Panc1 (cell line): ENCODE results near the gene FRMD8. TPM values are rescaled to one million over a fixed set of nuclear protein-coding genes. Genes with fewer than 3 reads are reported as not detected.

Experiments used
- ATAC-seq: fragments of 200-7000 bp; cut with Tn5 transposase; 2 replicates; pipeline ENCODE4 v1.9.1; 2020; ENCODE audit warnings: mild to moderate bottlenecking, moderate library complexity
- BruUV-seq: library from RNA; stranded (reverse); fragments of 400-500 nt; replicated peaks from 2 replicates; lab custom pipeline; 2021; lab: Mats Ljungman, UMichigan
- CTCF ChIA-PET: fragments of 300-600 bp; sonication (Branson Sonifier 250); formaldehyde crosslinking; loops from one replicate; lab custom pipeline; 2022; ENCODE audit warnings: antibody characterized with exemption; lab: Charles Lee
- POLR2A ChIA-PET: fragments of 300-600 bp; sonication (Branson Sonifier 250); formaldehyde crosslinking; loops from one replicate; lab custom pipeline; 2022; ENCODE audit warnings: antibody characterized with exemption; lab: Charles Lee
- DNase-seq: peaks from one replicate; pipeline ENCODE4 v3.0.0-alpha.2; 2010; ENCODE audit warnings: low read depth, low spot score
- H3K27ac ChIP-seq: 2 replicates; pipeline ENCODE4 v1.5.1; 2011; ENCODE audit warnings: mild to moderate bottlenecking, low read length, inconsistent platforms
- H3K27me3 ChIP-seq: fragments of 200-500 bp; sonication (Bioruptor generic); 2 replicates; pipeline ENCODE4 v1.6.0; 2014; ENCODE audit warnings: low read length, inconsistent platforms; ENCODE audit not compliant: control insufficient read depth, insufficient read depth
- H3K36me3 ChIP-seq: fragments of 200-500 bp; sonication (Bioruptor generic); 2 replicates; pipeline ENCODE4 v1.5.1; 2014; ENCODE audit warnings: inconsistent platforms, mild to moderate bottlenecking, low read length, moderate library complexity; ENCODE audit not compliant: control insufficient read depth, insufficient read depth
- H3K4me1 ChIP-seq: 2 replicates; pipeline ENCODE4 v1.5.1; 2011; ENCODE audit warnings: inconsistent platforms, mild to moderate bottlenecking, low read length, moderate library complexity; ENCODE audit not compliant: control insufficient read depth, insufficient read depth
- H3K4me3 ChIP-seq, 2 experiments: 2 replicates each; pipeline ENCODE4 v1.5.1; 2011 to 2012; ENCODE audit warnings: low read depth in 2 of 2, low read length in 2 of 2, mild to moderate bottlenecking in 2 of 2, inconsistent platforms in 1 of 2, moderate library complexity in 1 of 2
- H3K9me3 ChIP-seq: fragments of 200-500 bp; sonication (Bioruptor generic); 2 replicates; pipeline ENCODE4 v1.5.1; 2014; ENCODE audit warnings: low read depth, mild to moderate bottlenecking, inconsistent platforms, low read length, moderate library complexity; ENCODE audit not compliant: control insufficient read depth, insufficient read depth
- CTCF ChIP-seq: fragments of 450-650 bp; IDR thresholded peaks from 2 replicates; pipeline ENCODE4 v1.5.1; 2017; ENCODE audit warnings: mild to moderate bottlenecking
- POLR2AphosphoS5 ChIP-seq: IDR thresholded peaks from 2 replicates; pipeline ENCODE4 v1.6.1; 2012; ENCODE audit warnings: mild to moderate bottlenecking, low read depth, low read length, moderate library complexity
- SIN3A ChIP-seq: IDR thresholded peaks from 2 replicates; pipeline ENCODE4 v1.6.1; 2012; ENCODE audit warnings: low read depth, mild to moderate bottlenecking, low read length, moderate library complexity, borderline replicate concordance; ENCODE audit not compliant: insufficient read depth
- TCF7L2 ChIP-seq: IDR thresholded peaks from 2 replicates; pipeline ENCODE4 v1.6.1; 2011; ENCODE audit warnings: mild to moderate bottlenecking, low read depth, low read length, inconsistent platforms
- in situ Hi-C: cut with HindIII; loops from 2 replicates; pipeline ENCODE4 v1.10.0; 2016; ENCODE audit warnings: low sequenced_read_pairs, low pct_unique_long_range_greater_than_20kb
- intact Hi-C: fragments of 100-400 bp; cut with micrococcal nuclease; formaldehyde crosslinking; loops from one replicate; pipeline ENCODE4 v1.10.0; 2022; ENCODE audit not compliant: unreplicated experiment
- total RNA-seq: library from RNA; stranded (reverse); gene quantifications from one replicate; pipeline ENCODE4 v1.2.1, GENCODE V29; 2021; ENCODE audit not compliant: unreplicated experiment
- TF ChIP-seq, protein P1 (sequence below), 2 experiments: IDR thresholded peaks; 2 replicates each; pipeline ENCODE4 v1.6.1; 2011 to 2012; ENCODE audit warnings: low read depth in 2 of 2, control low read depth in 1 of 2, low read length in 1 of 2, mild to moderate bottlenecking in 1 of 2, moderate library complexity in 1 of 2; ENCODE audit not compliant: insufficient read depth in 1 of 2

The FRMD8 gene
- total RNA-seq, 1 experiment from 2014 or later, result 85.8 TPM

GRCh38 chr11:65395961-65396530 lies 9.6 kb downstream of the FRMD8 start:
- Histone ChIP-seq H3K4me3 (no peak overlapping the region), H3K36me3 (no peaks in the 10 kb centered on the region; the same call in 1 of the 2 replicates), H3K4me1 (peaks cover 6% of the 10 kb centered on the region; the same call in 1 of the 2 replicates), H3K27me3 (no peaks in the 10 kb centered on the region), H3K9me3 (no peaks in the 10 kb centered on the region), H3K27ac (no peak overlapping the region)
- DNase-seq (no peak), ATAC-seq (no peak)
- ChIA-PET POLR2A (no interaction called here), CTCF (no interaction called here)
- in situ Hi-C loops, result no loop called here
- TF ChIP-seq SIN3A, result no peak
- TF ChIP-seq POLR2AphosphoS5, result no peak
- TF ChIP-seq TCF7L2, result no peak
- intact Hi-C loops, result no loop called here
- BruUV-seq, result no TSS peak

DNA sequence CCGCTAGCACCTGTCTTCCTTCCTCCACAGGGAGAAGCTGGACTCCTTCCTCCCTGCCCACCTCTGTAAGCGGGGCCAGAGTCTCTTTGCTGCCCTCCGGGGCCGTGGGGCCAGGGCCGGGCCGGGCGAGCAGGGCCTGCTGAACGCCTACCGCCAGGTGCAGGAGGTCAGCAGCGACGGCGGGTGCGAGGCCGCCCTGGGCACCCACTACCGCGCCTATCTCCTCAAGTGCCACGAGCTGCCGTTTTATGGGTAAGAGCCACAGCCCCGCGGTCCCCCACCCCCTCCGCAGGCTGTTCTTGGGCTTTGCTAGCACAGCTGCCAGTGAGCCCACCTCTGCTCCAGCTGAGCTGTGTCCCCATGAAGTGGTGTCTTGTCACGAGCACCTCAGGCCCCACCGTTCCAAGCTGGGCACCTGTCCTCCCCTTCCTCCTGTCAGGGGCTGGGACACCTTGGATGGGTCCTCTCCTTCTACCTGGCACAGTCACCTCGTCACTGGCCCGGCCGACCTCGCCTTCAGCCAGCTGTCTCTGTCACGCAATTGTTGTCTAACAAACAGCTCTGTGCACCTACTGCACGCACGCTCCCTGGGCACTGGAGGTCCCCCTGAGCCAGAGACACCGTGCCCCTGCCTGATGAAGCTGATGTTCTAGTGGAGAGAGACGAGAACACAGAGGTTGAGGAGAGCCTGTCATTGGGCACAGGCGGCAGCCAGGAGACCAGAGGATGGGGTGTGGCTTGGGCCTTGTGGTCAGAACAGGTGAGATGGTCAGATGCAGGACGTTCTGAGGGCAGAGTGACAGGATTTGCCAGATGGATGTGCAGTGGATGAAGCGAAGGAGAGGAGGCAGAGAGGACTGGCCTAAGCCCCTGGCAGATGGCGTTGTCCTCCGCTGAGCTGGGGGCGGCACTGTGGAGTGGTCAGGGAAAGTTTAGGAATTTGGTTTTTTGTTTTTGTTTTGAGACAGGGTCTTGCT lies 10.6 kb downstream of the FRMD8 start:
- no peak for TF ChIP-seq CTCF
- no peak for TF ChIP-seq POLR2AphosphoS5
- TF ChIP-seq, protein P1, sequence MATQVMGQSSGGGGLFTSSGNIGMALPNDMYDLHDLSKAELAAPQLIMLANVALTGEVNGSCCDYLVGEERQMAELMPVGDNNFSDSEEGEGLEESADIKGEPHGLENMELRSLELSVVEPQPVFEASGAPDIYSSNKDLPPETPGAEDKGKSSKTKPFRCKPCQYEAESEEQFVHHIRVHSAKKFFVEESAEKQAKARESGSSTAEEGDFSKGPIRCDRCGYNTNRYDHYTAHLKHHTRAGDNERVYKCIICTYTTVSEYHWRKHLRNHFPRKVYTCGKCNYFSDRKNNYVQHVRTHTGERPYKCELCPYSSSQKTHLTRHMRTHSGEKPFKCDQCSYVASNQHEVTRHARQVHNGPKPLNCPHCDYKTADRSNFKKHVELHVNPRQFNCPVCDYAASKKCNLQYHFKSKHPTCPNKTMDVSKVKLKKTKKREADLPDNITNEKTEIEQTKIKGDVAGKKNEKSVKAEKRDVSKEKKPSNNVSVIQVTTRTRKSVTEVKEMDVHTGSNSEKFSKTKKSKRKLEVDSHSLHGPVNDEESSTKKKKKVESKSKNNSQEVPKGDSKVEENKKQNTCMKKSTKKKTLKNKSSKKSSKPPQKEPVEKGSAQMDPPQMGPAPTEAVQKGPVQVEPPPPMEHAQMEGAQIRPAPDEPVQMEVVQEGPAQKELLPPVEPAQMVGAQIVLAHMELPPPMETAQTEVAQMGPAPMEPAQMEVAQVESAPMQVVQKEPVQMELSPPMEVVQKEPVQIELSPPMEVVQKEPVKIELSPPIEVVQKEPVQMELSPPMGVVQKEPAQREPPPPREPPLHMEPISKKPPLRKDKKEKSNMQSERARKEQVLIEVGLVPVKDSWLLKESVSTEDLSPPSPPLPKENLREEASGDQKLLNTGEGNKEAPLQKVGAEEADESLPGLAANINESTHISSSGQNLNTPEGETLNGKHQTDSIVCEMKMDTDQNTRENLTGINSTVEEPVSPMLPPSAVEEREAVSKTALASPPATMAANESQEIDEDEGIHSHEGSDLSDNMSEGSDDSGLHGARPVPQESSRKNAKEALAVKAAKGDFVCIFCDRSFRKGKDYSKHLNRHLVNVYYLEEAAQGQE (IDR thresholded peaks at IDR 0.05; ENCODE audit: insufficient read depth in 1 of 2, low read depth in 2 of 2, low read length in 1 of 2), result no peak
- no peak for TF ChIP-seq TCF7L2
- TF ChIP-seq SIN3A, result no peak
- H3K36me3 ChIP-seq, result no peaks in the 10 kb centered on the region; the same call in 1 of the 2 replicates
- DNase-seq (no peak), ATAC-seq (no peak)
- intact Hi-C loops (no loop called here), in situ Hi-C loops (no loop called here)
- no peak overlapping the region for H3K4me3 ChIP-seq
- no TSS peak for BruUV-seq
- H3K27ac ChIP-seq, result no peak overlapping the region
- POLR2A ChIA-PET, result no interaction called here
- no peaks in the 10 kb centered on the region for H3K27me3 ChIP-seq
- H3K4me1 ChIP-seq, result no peaks in the 10 kb centered on the region
- no peaks in the 10 kb centered on the region for H3K9me3 ChIP-seq
- CTCF ChIA-PET, result interaction anchor here (0.6 kb wide), 1 partner anchor 197 kb away, joined by 4 read pairs; no protein-coding TSS in a partner anchor
